GM12892 (cell line): ENCODE measurements around the gene SH2D3C.

Source experiments
- POLR2AphosphoS5 ChIP-seq: IDR thresholded peaks from 2 replicates; pipeline ENCODE4 v1.6.1; 2011; ENCODE audit warnings: low read depth, low read length, control low read depth
- TAF1 ChIP-seq: IDR thresholded peaks from 2 replicates; pipeline ENCODE4 v1.6.1; 2011; ENCODE audit warnings: low read depth, mild to moderate bottlenecking, control low read depth, low read length, borderline replicate concordance

DNA sequence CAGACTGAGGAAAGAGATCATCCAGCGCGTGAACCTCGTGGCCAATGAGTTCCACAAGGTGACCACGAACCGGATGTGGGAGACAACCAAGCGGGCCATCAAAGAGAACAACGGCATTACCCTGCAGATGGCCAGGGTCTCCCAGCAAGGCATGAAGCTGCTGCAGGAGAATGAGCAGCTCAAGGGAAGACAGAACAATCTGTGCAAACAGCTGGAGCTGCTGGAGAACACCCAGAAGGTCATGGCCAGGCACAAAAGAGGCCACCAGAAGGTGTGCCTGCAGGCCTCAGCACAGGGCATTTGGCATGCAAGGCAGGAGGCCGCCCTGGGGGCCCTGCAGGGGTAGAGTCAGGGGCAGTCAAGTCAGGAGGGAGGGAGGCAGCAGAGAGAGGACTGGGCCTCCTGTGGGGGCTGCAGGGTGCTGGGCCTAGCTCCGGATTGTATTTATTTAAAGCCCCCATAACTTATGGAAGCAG lies 67.2 kb downstream of the SH2D3C start:
- TF ChIP-seq TAF1 (no peak), POLR2AphosphoS5 (no peak)
